HG02571 (cell line): ENCODE data around the gene LARP7.
A peak's percentile ranks its signal among the peaks of the same experiment; 100 is the strongest.
"Not testable (repeated sequence)": the region's sequence is repeated elsewhere in the genome, so short reads cannot be mapped to it uniquely, and the experiment has no call there.

ENCODE experiments used
- ATAC-seq: cut with Tn5 transposase; IDR thresholded peaks from one replicate; pipeline ENCODE4 v1.9.1; 2021; ENCODE audit warnings: mild to moderate bottlenecking, moderate library complexity; ENCODE audit not compliant: unreplicated experiment

The LARP7 gene

GRCh38 chr4:112649055-112649408 lies 12.1 kb downstream of the LARP7 start:
- ATAC-seq: no peak

- ATAC-seq: no peak
Observed at GRCh38 chr4:112650332-112650731, 13.4 kb downstream of the LARP7 start.

GRCh38 chr4:112651641-112652040 lies 14.7 kb downstream of the LARP7 start:
- no peak for ATAC-seq

- ATAC-seq: no peak
Observed at GRCh38 chr4:112652216-112652615, 15.3 kb downstream of the LARP7 start.

- no peak for ATAC-seq
Observed at GRCh38 chr4:112655270-112655669, 18.3 kb downstream of the LARP7 start.

- ATAC-seq: not testable (repeated sequence)
Observed at GRCh38 chr4:112656115-112656514, 19.2 kb downstream of the LARP7 start.

GRCh38 chr4:112664611-112665010 lies 27.7 kb downstream of the LARP7 start:
- no peak for ATAC-seq

- no peak for ATAC-seq
Observed at GRCh38 chr4:112668131-112668530, 31.2 kb downstream of the LARP7 start.

- no peak for ATAC-seq
Observed at GRCh38 chr4:112673076-112673475, 36.1 kb downstream of the LARP7 start.

GRCh38 chr4:112673686-112674085 lies 36.7 kb downstream of the LARP7 start:
- no peak for ATAC-seq

GRCh38 chr4:112674376-112674775 lies 37.4 kb downstream of the LARP7 start:
- no peak for ATAC-seq

- ATAC-seq: no peak
Observed at GRCh38 chr4:112677519-112678091, 40.7 kb downstream of the LARP7 start.

GRCh38 chr4:112680996-112681395 lies 44.1 kb downstream of the LARP7 start:
- no peak for ATAC-seq

GRCh38 chr4:112693507-112693906 lies 56.6 kb downstream of the LARP7 start:
- no peak for ATAC-seq

GRCh38 chr4:112700679-112701078 lies 63.7 kb downstream of the LARP7 start:
- no peak for ATAC-seq

GRCh38 chr4:112702892-112703291 lies 65.9 kb downstream of the LARP7 start:
- no peak for ATAC-seq

- ATAC-seq: no peak
Observed at GRCh38 chr4:112704322-112704721, 67.4 kb downstream of the LARP7 start.

GRCh38 chr4:112704991-112705845 lies 68.3 kb downstream of the LARP7 start:
- ATAC-seq: peak; percentile 14

- peak; percentile 39 for ATAC-seq
Observed at GRCh38 chr4:112705891-112706839, 69.2 kb downstream of the LARP7 start.

GRCh38 chr4:112706840-112707207 lies 69.9 kb downstream of the LARP7 start:
- no peak for ATAC-seq
